Neuronal stem cell (in vitro differentiated cells): Measurements from ENCODE around the gene CFAP141.
A peak's percentile ranks its signal among the peaks of the same experiment; 100 is the strongest.

ENCODE experiments used
- DNase-seq: peaks from one replicate; pipeline ENCODE4 v3.0.0-alpha.2; 2013; ENCODE audit warnings: low spot score
- H2AFZ ChIP-seq: one replicate; pipeline ENCODE4 v1.6.1; 2013; ENCODE audit warnings: mild to moderate bottlenecking, low read length, inconsistent platforms
- H2AK5ac ChIP-seq: 2 replicates; pipeline ENCODE4 v1.6.1; 2013; ENCODE audit warnings: low read depth, mild to moderate bottlenecking, inconsistent platforms, low read length, moderate library complexity, mixed read lengths
- H2BK120ac ChIP-seq: 2 replicates; pipeline ENCODE4 v1.6.1; 2013; ENCODE audit warnings: low read depth, mild to moderate bottlenecking, inconsistent platforms, low read length, moderate library complexity, mixed read lengths
- H2BK12ac ChIP-seq: one replicate; pipeline ENCODE4 v1.6.1; 2013; ENCODE audit warnings: low read length, inconsistent platforms
- H2BK15ac ChIP-seq: 2 replicates; pipeline ENCODE4 v1.6.1; 2013; ENCODE audit warnings: mild to moderate bottlenecking, low read length, inconsistent platforms, mixed read lengths
- H2BK5ac ChIP-seq: one replicate; pipeline ENCODE4 v1.6.1; 2013; ENCODE audit warnings: inconsistent platforms, mild to moderate bottlenecking, low read length, moderate library complexity
- H3K14ac ChIP-seq: one replicate; pipeline ENCODE4 v1.6.1; 2013; ENCODE audit warnings: low read length, inconsistent platforms
- H3K18ac ChIP-seq: 2 replicates; pipeline ENCODE4 v1.6.1; 2013; ENCODE audit warnings: low read length, inconsistent platforms
- H3K23ac ChIP-seq: 2 replicates; pipeline ENCODE4 v1.6.1; 2013; ENCODE audit warnings: low read depth, mild to moderate bottlenecking, mixed read lengths, low read length, inconsistent platforms; ENCODE audit not compliant: poor library complexity
- H3K27ac ChIP-seq: replicated peaks from 3 replicates; pipeline ENCODE4 v1.5.1; 2013; ENCODE audit warnings: low read length, inconsistent platforms
- H3K27me3 ChIP-seq, 3 experiments: 2 replicates each; pipeline ENCODE4 v1.6.1; 2013; ENCODE audit warnings: low read length in 3 of 3, mild to moderate bottlenecking in 2 of 3, inconsistent platforms in 1 of 3, low read depth in 1 of 3, mixed read lengths in 1 of 3, moderate library complexity in 1 of 3; ENCODE audit not compliant: control insufficient read depth in 3 of 3, insufficient read depth in 3 of 3
- H3K36me3 ChIP-seq, 2 donors: replicated peaks in 1 of 2; 2 replicates each; pipeline ENCODE4 v1.6.1; 2013; ENCODE audit warnings: low read length in 2 of 2; ENCODE audit not compliant: control insufficient read depth in 2 of 2, insufficient read depth in 2 of 2
- H3K4ac ChIP-seq: 2 replicates; pipeline ENCODE4 v1.6.1; 2013; ENCODE audit warnings: inconsistent platforms, mild to moderate bottlenecking, low read length, moderate library complexity
- H3K4me1 ChIP-seq, 2 donors: 1 replicate in 1 of 2; 2 replicates in 1 of 2; pipeline ENCODE4 v1.6.1; 2013; ENCODE audit warnings: low read length in 2 of 2, low read depth in 1 of 2; ENCODE audit not compliant: control insufficient read depth in 2 of 2, insufficient read depth in 1 of 2
- H3K4me2 ChIP-seq: one replicate; pipeline ENCODE4 v1.6.1; 2013; ENCODE audit warnings: mild to moderate bottlenecking, low read length, inconsistent platforms; ENCODE audit not compliant: insufficient read depth, poor library complexity, severe bottlenecking
- H3K4me3 ChIP-seq, 2 donors: 2 replicates each; pipeline ENCODE4 v1.5.1; 2013; ENCODE audit warnings: low read length in 2 of 2, mild to moderate bottlenecking in 2 of 2, inconsistent platforms in 1 of 2, moderate library complexity in 1 of 2
- H3K79me1 ChIP-seq: one replicate; pipeline ENCODE4 v1.6.1; 2013; ENCODE audit warnings: low read depth, mild to moderate bottlenecking, inconsistent platforms, low read length, moderate library complexity
- H3K9ac ChIP-seq: one replicate; pipeline ENCODE4 v1.6.1; 2013; ENCODE audit warnings: mild to moderate bottlenecking, low read depth, low read length, inconsistent platforms; ENCODE audit not compliant: poor library complexity
- H3K9me3 ChIP-seq, 2 donors: replicated peaks in 1 of 2; 2 replicates each; pipeline versions ENCODE3 to v1.6.1; 2013; ENCODE audit warnings: low read length in 2 of 2, mild to moderate bottlenecking in 2 of 2, inconsistent platforms in 1 of 2, low read depth in 1 of 2, mixed read lengths in 1 of 2, moderate library complexity in 1 of 2; ENCODE audit not compliant: control insufficient read depth in 2 of 2, insufficient read depth in 1 of 2
- H4K8ac ChIP-seq: one replicate; pipeline ENCODE4 v1.6.1; 2013; ENCODE audit warnings: low read depth, mild to moderate bottlenecking, inconsistent platforms, low read length, moderate library complexity
- H4K91ac ChIP-seq: one replicate; pipeline ENCODE4 v1.6.1; 2013; ENCODE audit warnings: low read length, low read depth, mild to moderate bottlenecking, inconsistent platforms; ENCODE audit not compliant: poor library complexity
- WGBS, 2 donors: extraction: QIAGEN DNeasy Blood & Tissue Kit; methylation state at CpG; one replicate each; pipeline ENCODE4 v1.1.7; 2013; ENCODE audit warnings: missing lambda C conversion rate in 2 of 2, mixed read lengths in 1 of 2; ENCODE audit not compliant: insufficient read length in 2 of 2, insufficient replicate concordance in 1 of 2; ENCODE audit errors: extremely low coverage in 2 of 2; 5-methylcytosine and 5-hydroxymethylcytosine counted together

The CFAP141 gene

GRCh38 chr1:154199563-154199879 is 6.6 kb downstream of the CFAP141 start:
- Histone ChIP-seq H3K18ac (no peak overlapping the region), H2AFZ (peak overlapping the region; percentile 85), H3K36me3 (no peaks in the 10 kb centered on the region), H3K27ac (no peak overlapping the region), H3K9ac (no peak overlapping the region), H3K4ac (no peak overlapping the region), H3K23ac (no peak overlapping the region), H4K8ac (no peak overlapping the region), H2BK5ac (no peak overlapping the region), H3K14ac (no peak overlapping the region), H2AK5ac (no peak overlapping the region), H3K4me3 (peak overlapping the region in 1 of 2 donors; percentile 25), H3K27me3 (peaks cover 0 to 6% (median 0%) of the 10 kb centered on the region in 3 experiments), H4K91ac (no peak overlapping the region), H2BK120ac (no peak overlapping the region), H3K4me2 (no peak overlapping the region), H3K4me1 (peaks cover 2 to 3% of the 10 kb centered on the region in 2 donors), H2BK15ac (no peak overlapping the region), H2BK12ac (no peak overlapping the region), H3K9me3 (no peaks in the 10 kb centered on the region), H3K79me1 (no peaks in the 10 kb centered on the region)
- no CpG with 5 or more reads among the region's 3 CpGs for WGBS, 2 donors
- no peak for DNase-seq

GRCh38 chr1:154198756-154199562 is 7.2 kb downstream of the CFAP141 start:
- Histone ChIP-seq H3K18ac (no peak overlapping the region), H3K14ac (no peak overlapping the region), H2AK5ac (no peak overlapping the region), H4K91ac (no peak overlapping the region), H3K4me1 (peaks cover 2 to 3% of the 10 kb centered on the region in 2 donors), H3K79me1 (no peaks in the 10 kb centered on the region), H3K36me3 (no peaks in the 10 kb centered on the region), H3K4ac (no peak overlapping the region), H3K9me3 (no peaks in the 10 kb centered on the region), H4K8ac (no peak overlapping the region), H2AFZ (peak overlapping the region; percentile 85), H3K27ac (no peak overlapping the region), H2BK15ac (no peak overlapping the region), H2BK5ac (no peak overlapping the region), H3K27me3 (peaks cover 0 to 9% (median 0%) of the 10 kb centered on the region in 3 experiments), H2BK12ac (no peak overlapping the region), H3K4me2 (no peak overlapping the region), H3K4me3 (peak overlapping the region in 1 of 2 donors; percentile 25), H3K9ac (no peak overlapping the region), H2BK120ac (no peak overlapping the region), H3K23ac (no peak overlapping the region)
- WGBS, 2 donors: no CpG with 5 or more reads among the region's 5 CpGs
- peak; percentile 59 for DNase-seq

DNA sequence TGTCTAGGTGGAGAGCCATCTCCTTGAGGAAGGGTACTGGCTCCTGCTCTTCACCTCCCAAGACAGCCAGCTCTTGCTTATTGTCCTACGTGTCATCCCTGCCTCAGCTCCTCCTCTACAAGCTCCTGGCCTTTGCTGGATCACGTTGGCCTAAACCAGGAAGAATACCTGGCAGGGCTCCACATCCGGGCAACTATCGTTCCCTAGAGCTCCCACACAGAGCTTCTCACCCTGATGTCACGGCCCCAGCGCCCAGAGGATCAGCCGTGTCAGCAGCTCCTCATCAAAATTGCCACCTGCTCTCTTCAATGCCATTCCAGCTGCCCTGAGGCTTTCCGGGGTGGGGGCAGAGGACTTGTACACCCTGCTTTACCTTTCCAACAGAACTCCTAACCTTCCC is 12.3 kb downstream of the CFAP141 start:
- Histone ChIP-seq H3K4ac (no peak overlapping the region), H3K4me2 (no peak overlapping the region), H3K27me3 (peaks cover 0 to 14% (median 0%) of the 10 kb centered on the region in 3 experiments), H3K79me1 (no peaks in the 10 kb centered on the region), H3K4me3 (no peak overlapping the region), H2AFZ (no peak overlapping the region), H3K9me3 (no peaks in the 10 kb centered on the region), H3K14ac (no peak overlapping the region), H3K18ac (no peak overlapping the region), H2BK120ac (no peak overlapping the region), H3K4me1 (peaks cover 7 to 14% of the 10 kb centered on the region in 2 donors), H2BK12ac (no peak overlapping the region), H3K36me3 (no peaks in the 10 kb centered on the region), H2BK15ac (no peak overlapping the region), H4K8ac (no peak overlapping the region), H4K91ac (no peak overlapping the region), H3K9ac (no peak overlapping the region), H3K23ac (no peak overlapping the region), H2BK5ac (no peak overlapping the region), H3K27ac (no peak overlapping the region), H2AK5ac (no peak overlapping the region)
- no peak for DNase-seq
- WGBS, 2 donors: no CpG with 5 or more reads among the region's 8 CpGs

DNA sequence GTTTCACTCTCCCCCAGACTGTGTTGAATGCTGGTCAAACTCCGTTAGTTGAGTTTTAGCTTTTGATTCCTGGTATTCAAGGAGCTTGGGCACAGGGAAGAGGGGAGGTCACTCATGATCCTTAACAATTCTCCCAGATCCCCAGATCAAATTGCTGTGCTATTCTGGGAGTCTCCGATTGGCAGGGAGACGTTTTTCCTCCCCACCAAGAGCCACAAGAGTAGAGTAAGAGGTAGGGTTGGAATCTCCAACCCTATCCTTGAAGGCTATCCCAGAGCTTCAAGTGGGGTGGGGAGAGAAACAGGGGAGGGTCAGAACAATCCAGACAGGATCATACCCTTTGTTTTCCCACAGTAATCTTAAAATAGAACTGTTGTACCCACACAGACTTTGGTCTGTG is 13.7 kb downstream of the CFAP141 start:
- H3K79me1 ChIP-seq: no peaks in the 10 kb centered on the region
- H3K9ac ChIP-seq: no peak overlapping the region
- no peak overlapping the region for H4K8ac ChIP-seq
- no peak overlapping the region for H2BK15ac ChIP-seq
- peak overlapping the region; percentile 65 for H2AFZ ChIP-seq
- H2AK5ac ChIP-seq: no peak overlapping the region
- no peak overlapping the region for H3K18ac ChIP-seq
- H4K91ac ChIP-seq: no peak overlapping the region
- H3K27ac ChIP-seq: no peak overlapping the region
- no peaks in the 10 kb centered on the region for H3K9me3 ChIP-seq
- H3K14ac ChIP-seq: no peak overlapping the region
- H2BK120ac ChIP-seq: no peak overlapping the region
- no peak overlapping the region for H3K4me3 ChIP-seq
- H3K36me3 ChIP-seq: no peaks in the 10 kb centered on the region
- no peak overlapping the region for H3K4ac ChIP-seq
- no peak overlapping the region for H2BK12ac ChIP-seq
- no peak overlapping the region for H2BK5ac ChIP-seq
- peaks cover 7 to 14% of the 10 kb centered on the region in 2 donors for H3K4me1 ChIP-seq
- H3K23ac ChIP-seq: no peak overlapping the region
- H3K27me3 ChIP-seq: peaks cover 0 to 14% (median 0%) of the 10 kb centered on the region in 3 experiments
- no peak overlapping the region for H3K4me2 ChIP-seq
- no CpG with 5 or more reads among the region's 3 CpGs for WGBS, 2 donors
- DNase-seq: no peak
